NT2/D1 (cell line): ENCODE data around the gene AKNAD1.

Experiments used
- DNase-seq: peaks from one replicate; pipeline ENCODE4 v3.0.0-alpha.2; 2011; ENCODE audit warnings: low read depth, low spot score
- H3K27me3 ChIP-seq: 2 replicates; pipeline ENCODE4 v1.6.0; 2011; ENCODE audit warnings: mild to moderate bottlenecking; ENCODE audit not compliant: insufficient read length, insufficient read depth
- H3K36me3 ChIP-seq: 2 replicates; pipeline ENCODE4 v1.6.1; 2011; ENCODE audit warnings: mild to moderate bottlenecking, low read length, mixed read lengths; ENCODE audit not compliant: insufficient read depth, insufficient read length
- H3K4me1 ChIP-seq: 2 replicates; pipeline ENCODE4 v1.5.1; 2011; ENCODE audit not compliant: insufficient read depth, insufficient read length
- H3K4me3 ChIP-seq: 2 replicates; pipeline ENCODE4 v1.5.1; 2011; ENCODE audit warnings: low read depth; ENCODE audit not compliant: insufficient read length
- H3K9ac ChIP-seq: 2 replicates; pipeline ENCODE4 v1.6.0; 2011; ENCODE audit warnings: low read depth; ENCODE audit not compliant: insufficient read length
- H3K9me3 ChIP-seq: 2 replicates; pipeline ENCODE4 v1.5.1; 2011; ENCODE audit warnings: mild to moderate bottlenecking, low read length; ENCODE audit not compliant: insufficient read depth
- SUZ12 ChIP-seq: IDR thresholded peaks from 2 replicates; pipeline ENCODE4 v1.6.1; 2011; ENCODE audit not compliant: insufficient read length, insufficient read depth; ENCODE audit errors: extremely low read depth
- YY1 ChIP-seq: IDR thresholded peaks from 2 replicates; pipeline ENCODE4 v1.6.1; 2011; ENCODE audit not compliant: insufficient read length, insufficient read depth
- ZNF274 ChIP-seq: IDR thresholded peaks from 2 replicates; pipeline ENCODE4 v1.6.1; 2011; ENCODE audit warnings: mild to moderate bottlenecking, low read depth, low read length

Gene AKNAD1

GRCh38 chr1:108816049-108816893 is 40.6 kb downstream of the AKNAD1 start:
- Histone ChIP-seq H3K4me3 (no peak overlapping the region), H3K9ac (peak overlapping the region; percentile 36), H3K9me3 (no peaks in the 10 kb centered on the region), H3K27me3 (no peaks in the 10 kb centered on the region), H3K36me3 (peaks cover 4% of the 10 kb centered on the region), H3K4me1 (peaks cover 2% of the 10 kb centered on the region)
- DNase-seq, result peak; percentile 54
- TF ChIP-seq SUZ12 (no peak), ZNF274 (no peak), YY1 (no peak)

- Histone ChIP-seq H3K9ac (no peak overlapping the region), H3K9me3 (no peaks in the 10 kb centered on the region), H3K36me3 (peaks cover 4% of the 10 kb centered on the region), H3K4me3 (no peak overlapping the region), H3K4me1 (peaks cover 2% of the 10 kb centered on the region), H3K27me3 (no peaks in the 10 kb centered on the region)
- no peak for TF ChIP-seq ZNF274
- TF ChIP-seq YY1, result no peak
- TF ChIP-seq SUZ12, result no peak
- DNase-seq, result no peak
Observed at GRCh38 chr1:108815566-108815965, 41.3 kb downstream of the AKNAD1 start.

DNA sequence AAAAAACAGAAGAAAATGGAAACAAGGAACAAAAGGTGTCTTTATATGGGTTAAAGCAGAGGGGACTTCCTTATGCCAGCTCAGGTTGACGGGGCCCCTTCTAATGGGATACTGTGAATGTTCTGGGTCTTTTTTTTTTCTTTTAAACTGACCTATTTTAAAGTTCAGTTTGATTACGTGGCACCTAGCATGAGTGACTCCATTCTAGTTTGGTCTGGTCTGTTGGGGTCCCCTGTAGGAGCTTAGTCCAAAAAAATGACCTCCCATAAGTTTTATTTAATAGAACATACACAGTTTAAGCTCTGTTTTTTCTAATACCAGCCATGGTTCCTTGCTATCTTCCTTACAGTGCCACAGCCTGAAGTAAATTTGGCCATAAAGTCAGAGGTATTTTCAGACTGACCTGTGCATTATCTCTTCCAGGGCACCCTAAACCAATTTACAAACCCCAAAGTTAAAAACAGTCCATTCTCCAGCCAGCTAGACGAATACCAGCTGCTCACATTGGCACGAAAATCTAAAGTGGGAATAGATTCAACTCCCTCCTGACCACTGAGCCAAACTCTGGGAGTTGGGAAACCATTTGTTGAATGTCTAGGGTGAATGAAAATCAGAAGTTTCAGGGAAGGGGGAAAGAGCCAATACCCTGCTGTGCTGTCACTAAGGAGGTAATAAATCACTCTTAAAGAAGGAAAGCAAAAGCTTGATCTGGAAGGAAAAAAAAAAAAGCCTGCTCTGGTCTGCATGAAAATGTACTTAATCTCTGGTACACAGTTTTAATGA is 42.4 kb downstream of the AKNAD1 start:
- H3K4me3 ChIP-seq, result no peak overlapping the region
- DNase-seq, result no peak

GRCh38 chr1:108813326-108813725 is 43.6 kb downstream of the AKNAD1 start:
- peaks cover 10% of the 10 kb centered on the region for H3K36me3 ChIP-seq
- H3K9me3 ChIP-seq, result no peaks in the 10 kb centered on the region
- TF ChIP-seq ZNF274, result no peak
- DNase-seq, result no peak
- H3K4me1 ChIP-seq, result peaks cover 2% of the 10 kb centered on the region
- no peak overlapping the region for H3K4me3 ChIP-seq
- H3K27me3 ChIP-seq, result no peaks in the 10 kb centered on the region
- H3K9ac ChIP-seq, result no peak overlapping the region

More for the DNA sequence above, 42.4 kb downstream of the AKNAD1 start:
- H3K9ac ChIP-seq, result no peak overlapping the region
- H3K36me3 ChIP-seq, result peaks cover 6% of the 10 kb centered on the region
- H3K4me1 ChIP-seq, result peaks cover 2% of the 10 kb centered on the region
- TF ChIP-seq ZNF274, result no peak
- no peak for TF ChIP-seq SUZ12
- H3K9me3 ChIP-seq, result no peaks in the 10 kb centered on the region
- no peaks in the 10 kb centered on the region for H3K27me3 ChIP-seq

DNA sequence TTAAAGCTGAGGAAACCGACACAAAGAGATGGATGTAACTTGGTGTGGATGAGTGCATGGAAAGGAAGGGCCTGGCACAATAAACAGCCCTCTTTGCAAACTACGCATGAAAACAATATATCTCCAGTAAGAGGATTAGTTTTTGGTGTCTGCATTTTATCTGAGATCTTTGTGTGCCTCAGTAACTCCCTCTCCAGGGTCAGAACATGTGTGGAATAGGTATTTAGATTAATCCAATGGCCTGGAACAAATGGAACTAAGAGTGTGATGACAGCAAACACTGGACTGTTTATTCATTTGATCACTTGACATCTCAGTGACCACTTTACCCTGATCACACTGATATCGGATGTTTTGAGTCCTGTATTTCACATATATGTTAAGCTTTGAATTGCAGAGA is 45.3 kb downstream of the AKNAD1 start:
- TF ChIP-seq SUZ12 (no peak), YY1 (no peak), ZNF274 (no peak)
- H3K9me3 ChIP-seq, result no peaks in the 10 kb centered on the region
- H3K27me3 ChIP-seq, result no peaks in the 10 kb centered on the region
- H3K36me3 ChIP-seq, result peaks cover 23% of the 10 kb centered on the region
- H3K9ac ChIP-seq, result no peak overlapping the region
- H3K4me3 ChIP-seq, result no peak overlapping the region
- no peaks in the 10 kb centered on the region for H3K4me1 ChIP-seq
- DNase-seq, result no peak

DNA sequence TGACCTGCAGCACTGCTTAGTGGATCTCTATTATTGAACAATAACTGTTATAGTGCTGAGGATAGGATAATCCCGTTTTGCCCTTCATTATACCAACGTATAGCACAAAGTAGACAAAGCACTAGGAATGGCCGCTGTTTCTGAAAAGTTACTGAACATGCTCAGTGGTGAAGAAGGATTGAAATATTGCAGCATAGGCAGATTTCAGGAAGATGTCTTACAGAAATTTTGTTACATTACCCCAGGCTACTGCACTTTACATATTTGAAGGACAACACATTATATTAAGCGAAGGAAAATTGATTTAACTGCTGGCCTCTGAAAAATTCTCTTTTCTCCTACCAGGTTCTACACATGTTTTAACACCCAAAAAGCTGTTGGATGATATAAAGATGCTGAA is 48.5 kb downstream of the AKNAD1 start:
- Histone ChIP-seq H3K27me3 (no peaks in the 10 kb centered on the region), H3K36me3 (peaks cover 36% of the 10 kb centered on the region), H3K9ac (no peak overlapping the region), H3K4me3 (no peak overlapping the region), H3K4me1 (no peaks in the 10 kb centered on the region), H3K9me3 (no peaks in the 10 kb centered on the region)
- DNase-seq, result no peak
- TF ChIP-seq ZNF274 (no peak), SUZ12 (no peak), YY1 (no peak)

DNA sequence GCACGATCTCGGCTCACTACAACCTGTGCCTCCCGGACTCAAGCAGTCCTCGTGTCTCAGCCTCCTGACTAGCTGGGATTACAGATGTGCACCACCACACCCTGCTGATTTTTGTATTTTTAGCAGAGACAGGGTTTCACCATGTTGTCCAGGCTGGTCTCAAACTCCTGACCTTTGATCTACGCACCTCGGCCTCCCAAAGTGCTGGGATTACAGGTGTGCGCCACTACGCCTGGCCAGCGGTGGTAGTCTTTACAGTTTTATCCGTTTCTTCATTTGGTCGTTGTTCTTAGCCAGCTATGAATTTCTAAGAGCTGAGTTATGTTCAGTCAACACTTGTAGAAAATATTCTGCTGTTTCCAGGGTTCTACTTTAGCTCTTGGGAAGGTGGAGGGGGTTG is 53.3 kb downstream of the AKNAD1 start:
- no peaks in the 10 kb centered on the region for H3K27me3 ChIP-seq
- H3K9me3 ChIP-seq, result no peaks in the 10 kb centered on the region
- TF ChIP-seq ZNF274, result no peak
- no peak for TF ChIP-seq SUZ12
- no peak for TF ChIP-seq YY1
- no peaks in the 10 kb centered on the region for H3K4me1 ChIP-seq
- no peak for DNase-seq
- H3K36me3 ChIP-seq, result peaks cover 43% of the 10 kb centered on the region
- no peak overlapping the region for H3K4me3 ChIP-seq
- no peak overlapping the region for H3K9ac ChIP-seq
